NCI-H1930 (cell line): ENCODE results near the gene C6orf89.
"Not testable (repeated sequence)": the region's sequence is repeated elsewhere in the genome, so short reads cannot be mapped to it uniquely, and the experiment has no call there.

Source experiments
- DNase-seq, 2 experiments: peaks; one replicate each; lab custom pipeline; 2025; lab: John Stamatoyannopoulos, UW

C6orf89 gene

DNA sequence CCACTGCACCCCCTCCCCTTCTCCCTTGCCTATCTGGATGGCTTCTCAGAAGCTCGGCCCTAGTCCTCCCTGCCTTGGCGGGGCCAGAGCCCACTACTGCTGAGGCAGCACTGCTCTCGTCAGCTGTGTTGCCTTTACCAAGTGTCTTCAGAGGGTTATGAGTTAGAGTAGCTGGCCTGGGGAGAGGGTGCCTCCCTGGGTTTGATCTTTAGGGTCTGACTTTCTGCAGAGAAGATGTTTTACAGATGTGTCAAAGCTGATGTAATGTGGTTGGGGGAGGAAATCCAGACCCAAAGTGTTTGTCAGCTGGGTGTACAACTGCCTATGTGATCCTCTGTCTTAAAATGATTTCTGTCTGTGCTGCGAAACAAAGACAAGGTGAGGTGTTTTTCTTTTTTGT lies 38.4 kb downstream of the C6orf89 start:
- no peak for DNase-seq

DNA sequence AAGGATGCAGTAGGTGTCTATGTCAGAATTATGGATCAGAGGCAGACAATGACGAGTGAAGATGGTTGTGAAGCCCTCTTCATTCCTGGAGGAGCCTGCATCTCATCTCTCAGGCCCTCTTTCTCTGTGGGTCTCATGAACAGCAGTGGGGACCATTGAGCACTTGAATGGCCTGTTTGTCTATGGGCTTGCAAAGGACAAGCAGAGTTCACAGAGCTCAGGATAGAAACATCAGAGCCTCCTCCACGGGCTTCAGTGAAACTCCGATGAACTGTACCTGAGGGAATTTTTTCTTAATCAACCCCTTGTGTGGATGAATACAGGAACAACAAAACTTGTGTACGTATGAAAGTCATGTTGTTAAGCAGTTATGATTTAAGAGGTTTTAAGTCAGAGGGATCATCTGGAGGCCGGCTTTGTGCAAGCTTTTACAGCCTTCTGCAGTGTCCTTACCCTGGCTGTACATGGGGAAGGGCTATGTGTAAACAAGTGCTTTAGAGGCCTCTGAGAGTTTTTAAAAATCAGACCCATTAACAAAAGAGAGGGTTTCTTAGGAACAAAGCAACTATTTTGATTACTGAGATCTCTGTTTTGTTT lies 39.1 kb downstream of the C6orf89 start:
- no peak for DNase-seq

GRCh38 chr6:36925809-36926208 lies 40.1 kb downstream of the C6orf89 start:
- no peak for DNase-seq

GRCh38 chr6:36926708-36927513 lies 41.2 kb downstream of the C6orf89 start:
- no peak for DNase-seq

DNA sequence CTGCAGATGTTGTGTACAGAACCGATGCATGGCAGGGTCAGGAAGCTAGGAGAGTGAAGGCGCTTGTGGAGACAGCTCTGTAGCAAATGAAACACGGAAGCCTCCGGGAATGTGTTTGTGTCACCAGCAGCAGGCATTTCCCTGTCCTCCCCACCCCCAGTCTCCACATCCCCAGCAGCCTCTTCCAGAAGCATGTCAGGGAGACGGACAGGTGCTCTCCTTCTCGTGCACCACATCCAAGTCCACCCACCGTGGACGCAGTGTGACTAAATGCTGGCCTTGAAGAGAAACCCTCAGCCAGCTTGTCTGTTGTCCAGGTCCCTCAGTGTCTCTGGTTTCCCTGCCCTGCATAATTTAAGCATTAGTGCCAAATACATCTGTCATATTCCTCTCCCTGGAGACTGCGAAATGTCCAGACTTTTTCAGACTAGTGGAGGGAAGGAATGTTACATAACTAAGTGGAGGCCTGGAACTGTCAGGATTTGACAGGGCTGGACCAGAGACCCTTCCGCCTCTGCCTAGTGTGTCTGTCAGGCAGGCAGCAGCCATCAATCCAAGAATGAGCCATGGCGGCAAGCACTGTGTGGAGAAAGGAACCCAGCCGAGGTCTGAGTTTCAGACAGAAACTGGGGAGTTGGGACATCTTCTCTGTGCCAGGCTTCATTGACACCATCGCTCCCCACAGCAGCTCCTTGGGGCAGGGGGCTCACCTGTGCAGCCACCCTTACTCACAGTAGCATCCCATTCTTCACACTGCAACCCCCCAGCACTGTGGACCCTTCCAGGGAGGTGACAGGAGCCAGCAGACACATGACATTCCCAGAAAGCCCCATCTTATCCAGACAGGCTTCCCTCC lies 42.2 kb downstream of the C6orf89 start:
- DNase-seq, result no peak

DNA sequence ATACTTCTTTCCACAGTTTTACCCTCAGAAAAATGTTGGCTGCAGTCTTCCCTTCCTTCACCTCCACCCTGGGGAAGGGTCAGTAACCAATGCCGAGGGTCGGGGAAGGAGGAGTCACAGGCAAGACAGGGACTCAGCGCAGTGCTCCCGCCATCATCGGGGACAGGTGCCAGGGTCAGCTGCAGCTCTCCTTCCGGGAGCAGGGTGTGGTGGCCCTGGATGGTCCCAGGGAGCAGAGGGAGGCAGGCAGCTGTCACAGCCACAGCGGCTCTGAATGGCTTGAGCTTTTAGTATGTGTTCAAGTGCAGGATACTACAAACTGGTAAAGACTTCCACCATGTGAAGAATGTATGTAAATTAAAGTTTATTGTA lies 42.8 kb downstream of the C6orf89 start:
- no peak for DNase-seq

GRCh38 chr6:36929152-36929551 lies 43.4 kb downstream of the C6orf89 start:
- DNase-seq, result no peak

DNA sequence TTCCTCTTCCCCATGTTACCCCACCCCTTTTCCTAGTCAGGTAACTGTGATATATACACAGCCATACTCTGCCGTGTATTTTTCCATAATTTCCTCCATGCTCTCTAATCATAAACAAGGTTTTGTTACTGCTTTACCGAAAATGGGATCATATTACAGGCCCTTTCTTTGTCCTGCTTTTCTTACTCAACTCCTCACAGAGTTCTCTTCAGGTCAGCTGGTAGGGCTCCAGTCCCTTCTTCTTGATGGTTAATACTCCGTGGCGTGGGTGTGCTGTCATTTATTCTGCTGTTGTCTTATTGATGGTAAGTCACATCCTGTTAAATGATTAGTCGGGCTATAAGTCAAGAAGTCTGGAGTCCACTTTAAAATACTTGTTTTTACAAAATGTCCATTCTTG lies 43.9 kb downstream of the C6orf89 start:
- no peak for DNase-seq

GRCh38 chr6:36930483-36930882 lies 44.7 kb downstream of the C6orf89 start:
- no peak for DNase-seq

- DNase-seq, result no peak
Measured at GRCh38 chr6:36933102-36933501, 47.4 kb downstream of the C6orf89 start.

DNA sequence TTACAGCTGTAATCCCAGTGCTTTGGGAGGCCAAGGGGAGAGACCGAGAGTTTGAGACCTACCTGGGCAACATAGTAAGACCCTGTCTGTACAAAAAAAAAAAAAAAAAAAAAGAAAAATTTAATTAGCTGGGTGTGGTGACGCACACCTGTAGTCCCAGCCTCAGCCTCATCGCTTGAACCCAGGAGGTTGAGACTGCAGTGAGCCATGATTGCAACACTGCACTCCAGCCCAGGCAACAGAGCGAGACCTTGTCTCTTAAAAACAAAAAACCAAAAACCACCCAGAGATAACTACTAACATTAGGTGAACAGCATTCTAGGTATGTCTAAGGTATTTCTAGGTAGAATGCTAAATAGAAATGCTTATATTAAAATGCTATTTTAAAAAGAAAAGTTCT lies 47.8 kb downstream of the C6orf89 start:
- DNase-seq, result no peak

DNA sequence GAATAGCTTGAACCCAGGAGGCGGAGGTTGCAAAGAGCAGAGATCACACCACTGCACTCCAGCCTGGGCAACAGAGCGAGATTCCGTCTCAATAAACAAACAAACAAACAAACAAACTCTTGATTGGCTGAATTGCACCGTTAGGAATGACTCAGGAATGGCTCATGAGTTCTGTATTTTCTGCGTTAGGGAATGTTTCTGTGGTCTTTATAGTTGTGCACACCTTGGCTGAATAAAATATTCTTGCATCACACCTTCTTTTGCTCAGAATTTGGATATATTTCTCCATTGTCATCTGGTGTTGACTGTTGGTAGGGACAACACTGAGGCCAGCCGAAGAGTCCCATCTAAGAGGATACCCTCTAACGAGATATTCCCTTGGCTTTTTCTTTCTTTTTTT lies 49.1 kb downstream of the C6orf89 start:
- no peak for DNase-seq

DNA sequence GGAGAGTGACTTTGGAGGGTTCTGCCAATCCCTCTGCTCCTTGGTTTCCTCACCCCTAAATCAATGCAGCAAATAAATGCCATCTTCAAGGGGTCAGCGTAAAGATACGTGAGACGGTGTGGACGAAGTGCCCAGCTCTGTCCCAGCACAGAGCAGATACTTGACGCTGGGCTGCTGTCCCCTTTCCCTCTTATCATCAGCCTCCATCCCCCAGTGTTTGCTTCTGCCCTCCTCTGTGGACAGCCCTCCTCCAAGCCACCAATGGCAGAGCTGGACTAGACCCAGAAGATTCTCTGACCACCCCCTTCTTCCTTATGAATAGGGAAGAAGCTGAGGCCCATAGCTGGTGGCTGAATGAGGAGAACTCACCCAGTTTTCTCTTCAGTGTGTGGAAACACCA lies 51.1 kb downstream of the C6orf89 start:
- no peak for DNase-seq

DNA sequence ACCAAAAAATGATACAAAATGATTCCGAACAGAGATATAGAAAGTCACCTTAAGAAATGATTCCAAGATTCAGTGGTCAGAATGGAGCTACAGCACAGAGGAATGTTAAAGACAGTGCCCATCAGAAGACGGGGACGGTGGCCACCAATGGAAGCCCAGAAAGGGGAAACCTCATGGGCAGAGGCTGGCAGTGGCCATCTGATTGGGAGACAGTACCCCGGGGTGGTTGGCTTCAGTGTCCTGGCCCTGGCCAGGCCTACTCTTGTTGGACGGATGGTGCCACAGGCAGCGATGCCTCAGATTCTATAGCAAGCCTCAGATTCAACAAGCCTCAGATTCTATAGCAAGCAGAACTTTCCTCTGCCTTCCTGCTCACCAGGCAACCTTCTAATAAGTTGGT lies 52.1 kb downstream of the C6orf89 start:
- no peak for DNase-seq

GRCh38 chr6:36938536-36938935 lies 52.8 kb downstream of the C6orf89 start:
- DNase-seq, result no peak

- not testable (repeated sequence) for DNase-seq
Measured at GRCh38 chr6:36939005-36939404, 53.3 kb downstream of the C6orf89 start.

- no peak for DNase-seq
Measured at GRCh38 chr6:36940027-36940426, 54.3 kb downstream of the C6orf89 start.

DNA sequence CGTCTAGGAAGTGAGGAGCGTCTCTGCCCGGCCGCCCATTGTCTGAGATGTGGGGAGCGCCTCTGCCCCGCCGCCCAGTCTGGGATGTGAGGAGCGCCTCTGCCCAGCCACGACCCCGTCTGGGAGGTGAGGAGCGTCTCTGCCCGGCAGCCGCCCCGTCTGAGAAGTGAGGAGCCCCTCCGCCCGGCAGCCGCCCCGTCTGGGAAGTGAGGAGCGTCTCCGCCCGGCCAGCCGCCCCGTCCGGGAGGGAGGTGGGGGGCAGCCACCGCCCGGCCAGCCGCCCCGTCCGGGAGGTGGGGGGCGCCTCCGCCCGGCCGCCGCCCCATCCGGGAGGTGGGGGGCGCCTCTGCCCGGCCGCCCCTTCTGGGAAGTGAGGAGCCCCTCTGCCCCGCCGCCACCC lies 55.8 kb downstream of the C6orf89 start:
- not testable (repeated sequence) for DNase-seq

GRCh38 chr6:36942329-36942728 lies 56.6 kb downstream of the C6orf89 start:
- not testable (repeated sequence) for DNase-seq

- no peak for DNase-seq
Measured at GRCh38 chr6:36944650-36945049, 58.9 kb downstream of the C6orf89 start.

DNA sequence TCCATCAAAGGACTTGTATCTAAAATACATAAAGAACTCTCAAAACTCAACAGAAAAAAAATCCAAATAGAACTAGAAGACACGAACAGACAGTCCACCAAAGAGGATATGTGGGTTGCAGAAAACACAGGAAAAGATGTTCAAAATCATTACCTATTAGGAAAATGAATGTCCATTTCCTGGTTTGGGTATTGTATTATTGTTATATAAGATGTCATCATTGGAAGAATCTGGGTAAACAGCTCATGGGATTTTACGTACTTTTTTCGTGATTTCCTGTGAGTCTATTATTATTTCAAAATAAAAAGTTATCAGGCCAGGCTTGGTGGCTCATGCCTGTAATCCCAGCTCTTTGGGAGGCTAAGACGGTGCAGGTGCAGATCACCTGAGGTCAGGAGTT lies 59.5 kb downstream of the C6orf89 start:
- no peak for DNase-seq

GRCh38 chr6:36946526-36946925 lies 60.8 kb downstream of the C6orf89 start:
- DNase-seq, result no peak
